HG03469 (cell line): ENCODE data around the gene SLC35F5.
"Not testable (repeated sequence)": the region's sequence is repeated elsewhere in the genome, so short reads cannot be mapped to it uniquely, and the experiment has no call there.

Source experiments
- ATAC-seq: cut with Tn5 transposase; IDR thresholded peaks from one replicate; pipeline ENCODE4 v1.9.1; 2021; ENCODE audit warnings: mild to moderate bottlenecking, moderate library complexity, moderate number of reproducible peaks; ENCODE audit not compliant: unreplicated experiment

SLC35F5 gene

GRCh38 chr2:113755835-113756354, 547 bp downstream of the SLC35F5 start:
- ATAC-seq = peak; percentile 21

- no peak for ATAC-seq
Measured at GRCh38 chr2:113755035-113755834, 1.2 kb downstream of the SLC35F5 start.

- no peak for ATAC-seq
Measured at GRCh38 chr2:113754160-113754559, 2.3 kb downstream of the SLC35F5 start.

GRCh38 chr2:113750385-113750784, 6.1 kb downstream of the SLC35F5 start:
- no peak for ATAC-seq

- ATAC-seq = no peak
Measured at GRCh38 chr2:113741091-113741490, 15.4 kb downstream of the SLC35F5 start.

GRCh38 chr2:113739849-113740248, 16.6 kb downstream of the SLC35F5 start:
- ATAC-seq = no peak

- peak; percentile 80 for ATAC-seq
Measured at GRCh38 chr2:113734185-113734584, 22.3 kb downstream of the SLC35F5 start.

- ATAC-seq = no peak
Measured at GRCh38 chr2:113724010-113724409, 32.4 kb downstream of the SLC35F5 start.

- ATAC-seq = no peak
Measured at GRCh38 chr2:113723411-113723810, 33.0 kb downstream of the SLC35F5 start.

GRCh38 chr2:113720167-113720566, 36.3 kb downstream of the SLC35F5 start:
- no peak for ATAC-seq

GRCh38 chr2:113716291-113716690, 40.2 kb downstream of the SLC35F5 start:
- no peak for ATAC-seq

GRCh38 chr2:113712941-113713340, 43.5 kb downstream of the SLC35F5 start:
- ATAC-seq = no peak

- no peak for ATAC-seq
Measured at GRCh38 chr2:113711851-113712250, 44.6 kb downstream of the SLC35F5 start.

- ATAC-seq = no peak
Measured at GRCh38 chr2:113709022-113709421, 47.4 kb downstream of the SLC35F5 start.

- ATAC-seq = no peak
Measured at GRCh38 chr2:113707106-113707505, 49.3 kb downstream of the SLC35F5 start.

GRCh38 chr2:113705982-113706523, 50.4 kb downstream of the SLC35F5 start:
- ATAC-seq = no peak

GRCh38 chr2:113704300-113704993, 52.0 kb downstream of the SLC35F5 start:
- ATAC-seq = not testable (repeated sequence)

GRCh38 chr2:113703386-113704299, 52.8 kb downstream of the SLC35F5 start:
- no peak for ATAC-seq

- ATAC-seq = peak; percentile 70
Measured at GRCh38 chr2:113700186-113700841, 56.1 kb downstream of the SLC35F5 start.

- peak; percentile 58 for ATAC-seq
Measured at GRCh38 chr2:113698892-113699447, 57.5 kb downstream of the SLC35F5 start.
